HG03097 (cell line): ENCODE data around the gene GGTA1.

Experiments
- ATAC-seq: cut with Tn5 transposase; IDR thresholded peaks from one replicate; pipeline ENCODE4 v1.9.1; 2021; ENCODE audit not compliant: unreplicated experiment, low FRiP score

GGTA1 gene

GRCh38 chr9:121424024-121424432 lies 75.6 kb downstream of the GGTA1 start:
- ATAC-seq: no peak

GRCh38 chr9:121411993-121412392 lies 87.7 kb downstream of the GGTA1 start:
- no peak for ATAC-seq

- ATAC-seq: no peak
Observed at GRCh38 chr9:121405899-121406298, 93.7 kb downstream of the GGTA1 start.
